Right lobe of liver (tissue), 4 donors: ENCODE measurements around the gene PPFIA3.

Experiments
- POLR2A ChIP-seq: fragments of 450-650 bp; IDR thresholded peaks from one replicate; pipeline ENCODE4 v1.6.1; 2017; ENCODE audit warnings: antibody characterized with exemption, mild to moderate bottlenecking
- TF ChIP-seq, protein P1 (sequence below), 4 donors: fragments of 200-600 bp in 3 of 4; fragments of 450-650 bp in 1 of 4; IDR thresholded peaks; one replicate each; pipeline versions ENCODE4 v1.5.1 to v1.8.0; 2016 to 2022; ENCODE audit warnings: antibody characterized with exemption in 4 of 4, mild to moderate bottlenecking in 2 of 4
- donor health status: DM: no; HTN: no; CAD: no.
- donor health status: DM: no; HTN: no; CAD: no.
- donor health status: DM: no; HTN: yes; CAD: no.

DNA sequence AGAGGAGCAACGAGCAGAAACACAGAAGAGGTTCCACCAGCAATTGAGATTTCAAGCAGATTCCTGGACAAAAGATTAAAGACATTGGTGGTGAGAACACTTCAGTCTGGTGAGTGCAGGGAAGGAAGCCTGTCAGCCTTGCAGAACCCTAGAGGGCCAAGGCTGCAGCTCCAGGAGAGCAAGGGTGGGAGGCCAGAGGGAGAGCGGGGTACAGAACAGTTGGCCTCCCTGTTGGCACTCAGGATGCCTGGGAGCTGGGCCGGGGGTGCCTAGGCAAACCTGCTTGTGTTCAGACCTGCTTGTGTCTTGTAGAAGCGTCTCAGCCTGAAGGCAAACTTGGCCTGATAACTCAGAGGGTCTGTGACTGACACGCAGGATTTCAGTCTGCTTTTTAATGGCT lies 10.3 kb upstream of the PPFIA3 start:
- TF ChIP-seq, protein P1, sequence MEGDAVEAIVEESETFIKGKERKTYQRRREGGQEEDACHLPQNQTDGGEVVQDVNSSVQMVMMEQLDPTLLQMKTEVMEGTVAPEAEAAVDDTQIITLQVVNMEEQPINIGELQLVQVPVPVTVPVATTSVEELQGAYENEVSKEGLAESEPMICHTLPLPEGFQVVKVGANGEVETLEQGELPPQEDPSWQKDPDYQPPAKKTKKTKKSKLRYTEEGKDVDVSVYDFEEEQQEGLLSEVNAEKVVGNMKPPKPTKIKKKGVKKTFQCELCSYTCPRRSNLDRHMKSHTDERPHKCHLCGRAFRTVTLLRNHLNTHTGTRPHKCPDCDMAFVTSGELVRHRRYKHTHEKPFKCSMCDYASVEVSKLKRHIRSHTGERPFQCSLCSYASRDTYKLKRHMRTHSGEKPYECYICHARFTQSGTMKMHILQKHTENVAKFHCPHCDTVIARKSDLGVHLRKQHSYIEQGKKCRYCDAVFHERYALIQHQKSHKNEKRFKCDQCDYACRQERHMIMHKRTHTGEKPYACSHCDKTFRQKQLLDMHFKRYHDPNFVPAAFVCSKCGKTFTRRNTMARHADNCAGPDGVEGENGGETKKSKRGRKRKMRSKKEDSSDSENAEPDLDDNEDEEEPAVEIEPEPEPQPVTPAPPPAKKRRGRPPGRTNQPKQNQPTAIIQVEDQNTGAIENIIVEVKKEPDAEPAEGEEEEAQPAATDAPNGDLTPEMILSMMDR (IDR thresholded peaks at IDR 0.05) = no peak
- TF ChIP-seq POLR2A = no peak
